RWPE1 (cell line): ENCODE data around the gene CYB5A.
"Not testable (repeated sequence)": the region's sequence is repeated elsewhere in the genome, so short reads cannot be mapped to it uniquely, and the experiment has no call there.

ENCODE experiments used
- CTCF ChIA-PET: fragments of 350-600 bp; sonication (Branson Sonifier 250); formaldehyde crosslinking; extraction: SDS; loops from one replicate; lab custom pipeline; 2021; lab: Yijun Ruan, JAX
- POLR2A ChIA-PET: fragments of 400-600 bp; formaldehyde crosslinking; extraction: SDS; loops from one replicate; lab custom pipeline; 2020; ENCODE audit warnings: antibody characterized with exemption; ENCODE audit not compliant: low non-redundant PET; lab: Yijun Ruan, JAX
- DNase-seq: peaks from one replicate; pipeline ENCODE4 v3.0.0; 2012; ENCODE audit warnings: low spot score
- H3K27ac ChIP-seq: fragments of 450-650 bp; 2 replicates; pipeline ENCODE4 v1.5.1; 2017
- CTCF ChIP-seq: fragments of 450-650 bp; conservative IDR thresholded peaks from 2 replicates; pipeline ENCODE4 v1.5.1; 2017; ENCODE audit warnings: low read depth, mild to moderate bottlenecking

Gene CYB5A

GRCh38 chr18:74290021-74290420 lies 1.7 kb downstream of the CYB5A start:
- no peak for DNase-seq
- ChIA-PET POLR2A (no interaction called here), CTCF (interaction anchor here (0.6 kb wide), 1 partner anchor 55 kb away, joined by 4 read pairs; no protein-coding TSS in a partner anchor)
- no peak for TF ChIP-seq CTCF
- H3K27ac ChIP-seq, result no peak overlapping the region

GRCh38 chr18:74289137-74289536 lies 2.6 kb downstream of the CYB5A start:
- CTCF ChIA-PET, result no interaction called here
- H3K27ac ChIP-seq, result no peak overlapping the region

GRCh38 chr18:74288730-74289129 lies 3.0 kb downstream of the CYB5A start:
- DNase-seq, result no peak
- TF ChIP-seq CTCF, result no peak
- CTCF ChIA-PET, result no interaction called here
- H3K27ac ChIP-seq, result no peak overlapping the region
- POLR2A ChIA-PET, result no interaction called here

More at GRCh38 chr18:74289137-74289536, 2.6 kb downstream of the CYB5A start:
- POLR2A ChIA-PET, result no interaction called here
- no peak for TF ChIP-seq CTCF
- DNase-seq, result no peak

- ChIA-PET POLR2A (no interaction called here), CTCF (no interaction called here)
- no peak for TF ChIP-seq CTCF
- no peak for DNase-seq
- H3K27ac ChIP-seq, result no peak overlapping the region
Measured at GRCh38 chr18:74288041-74288440, 3.7 kb downstream of the CYB5A start.

GRCh38 chr18:74286856-74287255 lies 4.9 kb downstream of the CYB5A start:
- POLR2A ChIA-PET, result no interaction called here

GRCh38 chr18:74286106-74286855 lies 5.5 kb downstream of the CYB5A start:
- POLR2A ChIA-PET, result no interaction called here
- CTCF ChIA-PET, result no interaction called here
- no peak for TF ChIP-seq CTCF
- DNase-seq, result no peak
- no peak overlapping the region for H3K27ac ChIP-seq

More at GRCh38 chr18:74286856-74287255, 4.9 kb downstream of the CYB5A start:
- DNase-seq, result no peak
- CTCF ChIA-PET, result no interaction called here
- TF ChIP-seq CTCF, result no peak
- no peak overlapping the region for H3K27ac ChIP-seq

GRCh38 chr18:74285583-74285982 lies 6.2 kb downstream of the CYB5A start:
- CTCF ChIA-PET, result interaction anchor here (0.5 kb wide), 1 partner anchor 592 kb away, joined by 5 read pairs; no protein-coding TSS in a partner anchor
- DNase-seq, POLR2A ChIA-PET, H3K27ac ChIP-seq: not testable (repeated sequence)
